PFSK-1 (cell line): ENCODE data around the gene HGS.

Source experiments
- FOXP2 ChIP-seq: optimal IDR thresholded peaks from 2 replicates; pipeline ENCODE3; 2011; ENCODE audit warnings: borderline replicate concordance, control low read depth, inconsistent platforms; ENCODE audit not compliant: insufficient read depth; ENCODE audit errors: extremely low read length, extremely low read depth
- POLR2AphosphoS5 ChIP-seq: IDR thresholded peaks from 2 replicates; pipeline ENCODE4 v1.6.1; 2012; ENCODE audit warnings: low read depth, mild to moderate bottlenecking, control low read depth, low read length, moderate library complexity
- SIN3A ChIP-seq: IDR thresholded peaks from 2 replicates; pipeline ENCODE4 v1.6.1; 2012; ENCODE audit warnings: mild to moderate bottlenecking, low read length, moderate library complexity, borderline replicate concordance; ENCODE audit not compliant: insufficient read depth
- TAF1 ChIP-seq: IDR thresholded peaks from 2 replicates; pipeline ENCODE4 v1.6.1; 2012; ENCODE audit warnings: low read length, control low read depth, borderline replicate concordance; ENCODE audit not compliant: insufficient read depth
- TF ChIP-seq, protein P1 (sequence below), 2 experiments: IDR thresholded peaks; 2 replicates each; pipeline versions ENCODE4 v1.6.1 to v1.8.0; 2011 to 2012; ENCODE audit warnings: low read depth in 2 of 2, low read length in 2 of 2, control low read depth in 1 of 2, inconsistent platforms in 1 of 2, mild to moderate bottlenecking in 1 of 2, moderate library complexity in 1 of 2; ENCODE audit not compliant: insufficient read depth in 1 of 2

Gene HGS

DNA sequence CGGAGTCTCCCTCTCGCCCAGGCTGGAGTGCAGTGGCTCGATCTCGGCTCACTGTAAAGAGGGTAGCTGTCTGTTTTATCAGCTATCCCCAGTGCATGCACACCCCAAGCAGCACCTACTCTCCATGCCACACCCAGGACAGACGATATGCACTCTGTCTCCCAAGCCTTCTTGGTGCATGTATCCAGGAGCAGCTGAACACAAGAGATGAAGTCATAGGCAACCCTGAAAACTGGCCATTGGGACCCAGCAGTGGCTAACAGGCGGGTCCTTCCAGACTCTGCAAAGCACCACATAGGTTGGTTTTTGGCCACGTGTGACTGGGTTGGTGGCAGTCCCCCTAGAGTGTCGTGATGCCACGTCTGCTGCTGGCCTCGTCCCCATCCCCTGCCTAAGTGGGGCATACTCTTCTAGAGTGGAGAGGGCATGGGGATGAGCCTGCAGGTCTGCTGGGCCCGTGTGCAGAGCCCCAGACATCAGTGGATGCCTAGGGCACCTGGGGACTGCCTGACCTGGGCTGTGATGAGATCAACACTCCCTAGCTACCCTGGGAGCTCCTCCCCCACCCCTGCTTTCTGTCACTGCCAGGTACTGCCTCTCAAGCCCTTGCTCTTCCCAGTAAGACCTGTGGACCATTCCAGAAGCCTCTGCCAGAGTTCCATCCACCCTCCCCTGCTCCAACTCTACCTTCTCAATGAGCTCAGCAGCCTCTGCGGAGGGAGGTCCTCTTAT lies 36.8 kb upstream of the HGS start:
- TF ChIP-seq SIN3A (no peak), POLR2AphosphoS5 (no peak), TAF1 (no peak), FOXP2 (no peak)
- TF ChIP-seq, protein P1, sequence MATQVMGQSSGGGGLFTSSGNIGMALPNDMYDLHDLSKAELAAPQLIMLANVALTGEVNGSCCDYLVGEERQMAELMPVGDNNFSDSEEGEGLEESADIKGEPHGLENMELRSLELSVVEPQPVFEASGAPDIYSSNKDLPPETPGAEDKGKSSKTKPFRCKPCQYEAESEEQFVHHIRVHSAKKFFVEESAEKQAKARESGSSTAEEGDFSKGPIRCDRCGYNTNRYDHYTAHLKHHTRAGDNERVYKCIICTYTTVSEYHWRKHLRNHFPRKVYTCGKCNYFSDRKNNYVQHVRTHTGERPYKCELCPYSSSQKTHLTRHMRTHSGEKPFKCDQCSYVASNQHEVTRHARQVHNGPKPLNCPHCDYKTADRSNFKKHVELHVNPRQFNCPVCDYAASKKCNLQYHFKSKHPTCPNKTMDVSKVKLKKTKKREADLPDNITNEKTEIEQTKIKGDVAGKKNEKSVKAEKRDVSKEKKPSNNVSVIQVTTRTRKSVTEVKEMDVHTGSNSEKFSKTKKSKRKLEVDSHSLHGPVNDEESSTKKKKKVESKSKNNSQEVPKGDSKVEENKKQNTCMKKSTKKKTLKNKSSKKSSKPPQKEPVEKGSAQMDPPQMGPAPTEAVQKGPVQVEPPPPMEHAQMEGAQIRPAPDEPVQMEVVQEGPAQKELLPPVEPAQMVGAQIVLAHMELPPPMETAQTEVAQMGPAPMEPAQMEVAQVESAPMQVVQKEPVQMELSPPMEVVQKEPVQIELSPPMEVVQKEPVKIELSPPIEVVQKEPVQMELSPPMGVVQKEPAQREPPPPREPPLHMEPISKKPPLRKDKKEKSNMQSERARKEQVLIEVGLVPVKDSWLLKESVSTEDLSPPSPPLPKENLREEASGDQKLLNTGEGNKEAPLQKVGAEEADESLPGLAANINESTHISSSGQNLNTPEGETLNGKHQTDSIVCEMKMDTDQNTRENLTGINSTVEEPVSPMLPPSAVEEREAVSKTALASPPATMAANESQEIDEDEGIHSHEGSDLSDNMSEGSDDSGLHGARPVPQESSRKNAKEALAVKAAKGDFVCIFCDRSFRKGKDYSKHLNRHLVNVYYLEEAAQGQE (IDR thresholded peaks at IDR 0.05; ENCODE audit: insufficient read depth in 1 of 2, low read depth in 2 of 2, low read length in 2 of 2) = no peak

DNA sequence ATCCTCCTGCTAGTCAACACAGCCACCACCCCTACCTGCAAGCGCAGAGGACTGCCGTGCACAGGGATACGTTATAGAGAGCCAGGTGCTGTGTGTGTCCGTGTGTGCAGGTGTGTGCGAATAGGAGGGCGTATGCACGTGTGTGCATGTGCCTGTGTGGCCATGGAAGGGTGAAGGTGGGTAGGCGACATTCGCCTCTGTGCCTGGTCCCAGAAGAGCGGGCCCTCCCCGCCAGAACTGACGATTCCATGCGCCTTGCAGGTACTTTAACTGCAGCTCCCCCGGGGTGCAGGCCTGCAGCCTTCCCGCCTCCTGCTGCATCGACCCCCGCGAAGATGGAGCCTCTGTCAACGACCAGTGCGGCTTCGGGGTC lies 36.2 kb upstream of the HGS start:
- TF ChIP-seq FOXP2 (no peak), TAF1 (no peak), SIN3A (no peak), POLR2AphosphoS5 (no peak)
- TF ChIP-seq, protein P1 (IDR thresholded peaks at IDR 0.05; ENCODE audit: insufficient read depth in 1 of 2, low read depth in 2 of 2, low read length in 2 of 2) = no peak

DNA sequence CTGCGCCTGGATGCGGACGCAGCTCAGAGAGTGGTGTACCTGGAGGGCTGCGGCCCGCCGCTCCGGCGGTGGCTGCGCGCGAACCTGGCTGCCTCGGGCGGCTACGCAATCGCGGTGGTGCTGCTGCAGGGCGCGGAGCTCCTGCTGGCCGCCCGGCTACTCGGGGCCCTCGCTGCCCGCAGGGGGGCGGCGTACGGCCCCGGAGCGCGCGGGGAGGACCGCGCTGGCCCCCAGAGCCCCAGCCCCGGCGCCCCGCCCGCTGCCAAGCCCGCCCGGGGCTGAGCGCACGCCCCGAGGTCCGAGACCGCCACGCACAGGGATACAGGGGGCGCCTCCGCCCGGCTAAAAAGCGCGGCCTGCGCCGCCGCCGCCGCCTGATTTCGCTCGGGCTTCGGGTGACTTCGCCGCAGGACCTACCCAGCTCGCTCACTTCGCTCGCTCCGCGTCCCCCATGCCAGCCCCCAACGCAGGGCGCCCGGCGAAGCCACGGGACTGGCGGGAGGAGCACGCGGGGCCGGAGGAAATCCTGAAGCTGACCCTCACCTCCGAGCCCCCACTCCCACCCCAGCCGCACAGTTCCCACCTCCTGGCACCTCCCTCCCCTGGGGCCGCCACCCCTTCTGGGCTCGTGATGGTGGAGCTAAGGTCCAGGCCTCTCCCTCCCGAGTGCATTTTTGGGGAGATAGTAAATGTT lies 35.7 kb upstream of the HGS start:
- TF ChIP-seq TAF1 (no peak), SIN3A (no peak), POLR2AphosphoS5 (no peak), FOXP2 (no peak)
- TF ChIP-seq, protein P1 (IDR thresholded peaks at IDR 0.05; ENCODE audit: insufficient read depth in 1 of 2, low read depth in 2 of 2, low read length in 2 of 2) = no peak

DNA sequence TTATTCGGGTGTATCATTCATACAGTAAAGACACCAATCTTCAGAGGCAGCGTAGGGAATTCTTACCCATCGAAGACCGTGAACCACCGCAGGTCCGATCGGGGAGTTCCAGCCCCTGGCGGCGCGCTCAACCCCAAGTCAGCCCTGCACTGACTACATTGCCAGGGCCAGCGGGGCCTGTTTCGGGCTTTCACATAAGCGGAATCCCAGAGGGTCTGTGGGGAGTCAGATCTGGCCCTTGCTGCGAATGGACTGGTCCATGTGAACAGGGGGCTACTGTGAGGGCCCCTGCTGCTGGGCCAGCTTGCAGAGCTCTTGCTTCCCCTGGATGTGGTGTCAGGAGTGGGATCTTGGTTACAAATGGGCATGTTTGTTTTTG lies 35.1 kb upstream of the HGS start:
- TF ChIP-seq TAF1 = no peak
- TF ChIP-seq FOXP2 = no peak
- TF ChIP-seq, protein P1 (IDR thresholded peaks at IDR 0.05; ENCODE audit: insufficient read depth in 1 of 2, low read depth in 2 of 2, low read length in 2 of 2) = no peak
- no peak for TF ChIP-seq SIN3A
- no peak for TF ChIP-seq POLR2AphosphoS5
